Tibial nerve (tissue), 3 donors: ENCODE results near the gene CXCL11.

Experiments used
- POLR2A ChIP-seq, 2 donors: fragments of 450-650 bp; IDR thresholded peaks; one replicate each; pipeline ENCODE4 v1.6.1; 2017; ENCODE audit warnings: antibody characterized with exemption in 2 of 2, mild to moderate bottlenecking in 2 of 2, moderate library complexity in 2 of 2
- TF ChIP-seq, protein P1 (sequence below), 5 experiments: fragments of 200-600 bp in 3 of 5; fragments of 450-650 bp in 2 of 5; sonication (generic) in 3 of 5; IDR thresholded peaks; one replicate each; pipeline ENCODE4 v1.5.1; 2016 to 2019; ENCODE audit warnings: antibody characterized with exemption in 5 of 5, mild to moderate bottlenecking in 3 of 5, moderate library complexity in 2 of 5

DNA sequence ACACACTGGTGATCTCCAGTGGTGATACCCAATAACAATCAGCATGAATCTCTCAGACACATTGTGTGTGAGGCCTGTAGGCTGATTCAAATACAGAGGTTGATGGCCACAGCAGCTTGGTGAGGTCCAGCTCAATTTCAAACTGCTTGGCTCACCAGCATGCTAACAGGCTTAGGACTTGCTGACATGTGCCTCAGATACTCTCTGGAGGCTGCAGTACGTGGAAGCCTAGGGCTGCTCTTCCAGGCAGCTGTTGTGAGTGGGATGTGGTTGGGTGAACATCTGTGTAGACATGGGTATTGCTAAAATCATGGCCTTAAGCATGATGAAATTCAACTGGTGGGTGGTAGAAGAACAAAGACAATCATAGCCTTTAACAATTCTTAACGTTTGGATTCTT lies 32.8 kb downstream of the CXCL11 start:
- TF ChIP-seq, protein P1, sequence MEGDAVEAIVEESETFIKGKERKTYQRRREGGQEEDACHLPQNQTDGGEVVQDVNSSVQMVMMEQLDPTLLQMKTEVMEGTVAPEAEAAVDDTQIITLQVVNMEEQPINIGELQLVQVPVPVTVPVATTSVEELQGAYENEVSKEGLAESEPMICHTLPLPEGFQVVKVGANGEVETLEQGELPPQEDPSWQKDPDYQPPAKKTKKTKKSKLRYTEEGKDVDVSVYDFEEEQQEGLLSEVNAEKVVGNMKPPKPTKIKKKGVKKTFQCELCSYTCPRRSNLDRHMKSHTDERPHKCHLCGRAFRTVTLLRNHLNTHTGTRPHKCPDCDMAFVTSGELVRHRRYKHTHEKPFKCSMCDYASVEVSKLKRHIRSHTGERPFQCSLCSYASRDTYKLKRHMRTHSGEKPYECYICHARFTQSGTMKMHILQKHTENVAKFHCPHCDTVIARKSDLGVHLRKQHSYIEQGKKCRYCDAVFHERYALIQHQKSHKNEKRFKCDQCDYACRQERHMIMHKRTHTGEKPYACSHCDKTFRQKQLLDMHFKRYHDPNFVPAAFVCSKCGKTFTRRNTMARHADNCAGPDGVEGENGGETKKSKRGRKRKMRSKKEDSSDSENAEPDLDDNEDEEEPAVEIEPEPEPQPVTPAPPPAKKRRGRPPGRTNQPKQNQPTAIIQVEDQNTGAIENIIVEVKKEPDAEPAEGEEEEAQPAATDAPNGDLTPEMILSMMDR (IDR thresholded peaks at IDR 0.05): no peak
- no peak for TF ChIP-seq POLR2A (IDR thresholded peaks at IDR 0.05)
